Adrenal gland (tissue), 12 donors: ENCODE measurements around the gene HAVCR2. TPM values are rescaled to one million over a fixed set of nuclear protein-coding genes. Genes with fewer than 3 reads are reported as not detected.

Experiments
- DNase-seq, 7 donors: peaks; one replicate each; pipeline ENCODE4 v3.0.0-alpha.2; 2019 to 2020
- H3K27ac ChIP-seq, 5 donors: fragments of 200-600 bp; sonication (generic) in 4 of 5; 1 replicate in 3 of 5; 2 replicates in 2 of 5; pipeline versions ENCODE4 v1.5.1 to v1.8.0; 2016 to 2020; ENCODE audit warnings: mild to moderate bottlenecking in 1 of 5
- H3K27me3 ChIP-seq: fragments of 200-600 bp; 2 replicates; pipeline ENCODE4 v1.8.0; 2021
- H3K36me3 ChIP-seq, 2 donors: fragments of 200-600 bp; replicated peaks in 1 of 2; 1 replicate in 1 of 2; 2 replicates in 1 of 2; pipeline versions ENCODE4 v1.5.1 to v1.8.0; 2018 to 2022
- H3K4me1 ChIP-seq, 2 donors: fragments of 200-600 bp; replicated peaks in 1 of 2; 1 replicate in 1 of 2; 2 replicates in 1 of 2; pipeline versions ENCODE4 v1.5.1 to v1.8.0; 2018 to 2021
- H3K4me3 ChIP-seq, 4 donors: fragments of 200-600 bp; sonication (generic) in 3 of 4; one replicate each; pipeline ENCODE4 v1.5.1; 2016 to 2018
- H3K9me3 ChIP-seq, 3 donors: fragments of 200-600 bp; sonication (generic) in 1 of 3; replicated peaks in 1 of 3; 1 replicate in 2 of 3; 2 replicates in 1 of 3; pipeline versions ENCODE4 v1.5.1 to v1.8.0; 2016 to 2021
- POLR2A ChIP-seq, 2 donors: fragments of 450-650 bp; IDR thresholded peaks; one replicate each; pipeline ENCODE4 v1.6.1; 2017; ENCODE audit warnings: antibody characterized with exemption in 2 of 2, mild to moderate bottlenecking in 2 of 2, moderate library complexity in 1 of 2
- WGBS, 4 donors: extraction: QIAGEN DNeasy Blood & Tissue Kit in 2 of 4; methylation state at CpG; one replicate each; pipeline versions ENCODE4 v1.1.5 to v1.1.7; 2013 to 2017; 5-methylcytosine and 5-hydroxymethylcytosine counted together
- intact Hi-C, 2 donors: fragments of 100-400 bp; cut with DNase I; formaldehyde crosslinking; loops; one replicate each; pipeline versions ENCODE4 v1.14.1 to v1.15.0; 2022 to 2023
- polyA plus RNA-seq, 3 donors: library from polyadenylated mRNA; stranded (reverse); fragments of 200-250 nt in 2 of 3; fragments of 350-450 nt in 1 of 3; fragmentation: Illumina TruSeq in 1 of 3; extraction: RNeasy Lipid Tissue Mini Kit (QIAGEN cat#74804) in 1 of 3; gene quantifications; one replicate each; pipeline ENCODE4 v1.2.3, GENCODE V29; 2013 to 2014
- total RNA-seq, 9 donors: library from RNA; depleted of rRNA in 4 of 9; stranded (reverse); fragments of >200 nt in 4 of 9; fragments of 120-200 nt in 1 of 9; fragmentation: NEBNext Ultra II Directional in 1 of 9; extraction: Animal tissue kit (Norgen Biotek cat#: 25700) in 1 of 9; gene quantifications; one replicate each; pipeline versions ENCODE4 v1.1.0 to v1.2.4, GENCODE V29; 2013 to 2023
- TF ChIP-seq, protein P1 (sequence below), 6 experiments: fragments of 450-650 bp in 4 of 6; fragments of 200-600 bp in 2 of 6; sonication (generic) in 1 of 6; IDR thresholded peaks; 1 replicate in 5 of 6; 2 replicates in 1 of 6; pipeline versions ENCODE4 v1.5.1 to v1.8.0; 2016 to 2021; ENCODE audit warnings: antibody characterized with exemption in 6 of 6, mild to moderate bottlenecking in 2 of 6, moderate library complexity in 1 of 6
- donor health status: healthy with polysubstance abuse.
- donor health status: Bipolar disorder and iron deficiency.
- donor health status: DM: yes; HTN: yes; CAD: no.
- donor health status: DM: no; HTN: no; CAD: no.
- donor health status: DM: no; HTN: no; CAD: no.
- donor health status: DM: yes; HTN: yes; CAD: no.

Gene HAVCR2
- total and polyA plus RNA-seq, 12 donors: 2.4 to 48.6 (median 11.8) TPM

- peaks cover 6 to 8% of the 10 kb centered on the region in 2 donors for H3K4me1 ChIP-seq
- no peaks in the 10 kb centered on the region for H3K27me3 ChIP-seq
- H3K27ac ChIP-seq: no peak overlapping the region
- WGBS, 4 donors: 68 to 80% (median 77%) methylated on average over 2 of the region's 2 CpGs
- TF ChIP-seq, protein P1, sequence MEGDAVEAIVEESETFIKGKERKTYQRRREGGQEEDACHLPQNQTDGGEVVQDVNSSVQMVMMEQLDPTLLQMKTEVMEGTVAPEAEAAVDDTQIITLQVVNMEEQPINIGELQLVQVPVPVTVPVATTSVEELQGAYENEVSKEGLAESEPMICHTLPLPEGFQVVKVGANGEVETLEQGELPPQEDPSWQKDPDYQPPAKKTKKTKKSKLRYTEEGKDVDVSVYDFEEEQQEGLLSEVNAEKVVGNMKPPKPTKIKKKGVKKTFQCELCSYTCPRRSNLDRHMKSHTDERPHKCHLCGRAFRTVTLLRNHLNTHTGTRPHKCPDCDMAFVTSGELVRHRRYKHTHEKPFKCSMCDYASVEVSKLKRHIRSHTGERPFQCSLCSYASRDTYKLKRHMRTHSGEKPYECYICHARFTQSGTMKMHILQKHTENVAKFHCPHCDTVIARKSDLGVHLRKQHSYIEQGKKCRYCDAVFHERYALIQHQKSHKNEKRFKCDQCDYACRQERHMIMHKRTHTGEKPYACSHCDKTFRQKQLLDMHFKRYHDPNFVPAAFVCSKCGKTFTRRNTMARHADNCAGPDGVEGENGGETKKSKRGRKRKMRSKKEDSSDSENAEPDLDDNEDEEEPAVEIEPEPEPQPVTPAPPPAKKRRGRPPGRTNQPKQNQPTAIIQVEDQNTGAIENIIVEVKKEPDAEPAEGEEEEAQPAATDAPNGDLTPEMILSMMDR (IDR thresholded peaks at IDR 0.05): no peak
- no peak for TF ChIP-seq POLR2A (IDR thresholded peaks at IDR 0.05)
- intact Hi-C loops: no loop called here
- no peaks in the 10 kb centered on the region for H3K36me3 ChIP-seq
- H3K9me3 ChIP-seq: no peaks in the 10 kb centered on the region
- no peak for DNase-seq
- no peak overlapping the region for H3K4me3 ChIP-seq
Observed at GRCh38 chr5:157080286-157080685, 28.6 kb downstream of the HAVCR2 start.

DNA sequence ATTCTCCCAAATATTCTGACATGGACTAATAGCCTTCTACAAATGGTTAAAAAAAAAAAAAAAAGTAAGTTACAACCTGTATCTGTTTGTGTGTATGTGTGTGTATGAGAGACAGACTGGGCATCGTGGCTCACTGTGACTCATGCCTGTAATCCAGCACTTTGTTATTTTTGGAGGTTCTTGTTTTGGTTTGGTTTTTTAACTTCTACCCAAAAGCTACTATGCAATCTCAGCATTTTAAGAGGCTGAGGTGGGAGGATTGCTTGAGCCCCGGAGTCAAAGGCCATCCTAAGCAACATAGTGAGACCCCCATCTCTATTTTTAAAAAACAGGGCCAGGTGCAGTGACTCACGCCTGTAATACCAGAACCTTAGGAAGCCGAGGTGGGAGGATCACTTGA lies 32.3 kb downstream of the HAVCR2 start:
- 28 to 35% (median 29%) methylated on average over 4 of the region's 4 CpGs for WGBS, 4 donors

GRCh38 chr5:157072508-157072907 lies 36.3 kb downstream of the HAVCR2 start:
- TF ChIP-seq, protein P1 (IDR thresholded peaks at IDR 0.05): no peak
- Histone ChIP-seq H3K4me1 (peaks cover 6 to 8% of the 10 kb centered on the region in 2 donors), H3K9me3 (no peaks in the 10 kb centered on the region), H3K4me3 (no peak overlapping the region), H3K27me3 (no peaks in the 10 kb centered on the region), H3K36me3 (no peaks in the 10 kb centered on the region), H3K27ac (no peak overlapping the region)
- intact Hi-C loops: no loop called here
- 42 to 52% (median 45%) methylated on average over 3 of the region's 3 CpGs for WGBS, 4 donors
- no peak for DNase-seq

More for the DNA sequence above, 32.3 kb downstream of the HAVCR2 start:
- no peaks in the 10 kb centered on the region for H3K36me3 ChIP-seq
- peak in 5 of 7 donors; percentile 30 to 59 (median 39) for DNase-seq
- TF ChIP-seq, protein P1 (IDR thresholded peaks at IDR 0.05): no peak
- TF ChIP-seq POLR2A (IDR thresholded peaks at IDR 0.05): no peak
- H3K27ac ChIP-seq: no peak overlapping the region
- H3K4me1 ChIP-seq: peaks cover 6 to 8% of the 10 kb centered on the region in 2 donors
- intact Hi-C loops: no loop called here
- H3K9me3 ChIP-seq: no peaks in the 10 kb centered on the region
- no peak overlapping the region for H3K4me3 ChIP-seq
- no peaks in the 10 kb centered on the region for H3K27me3 ChIP-seq

- H3K27me3 ChIP-seq: no peaks in the 10 kb centered on the region
- no peaks in the 10 kb centered on the region for H3K9me3 ChIP-seq
- 87 to 94% (median 91%) methylated on average over 3 of the region's 3 CpGs for WGBS, 4 donors
- no peak overlapping the region for H3K4me3 ChIP-seq
- H3K36me3 ChIP-seq: no peaks in the 10 kb centered on the region
- no peaks in the 10 kb centered on the region for H3K4me1 ChIP-seq
- intact Hi-C loops: no loop called here
- TF ChIP-seq POLR2A (IDR thresholded peaks at IDR 0.05): no peak
- TF ChIP-seq, protein P1 (IDR thresholded peaks at IDR 0.05): no peak
- no peak for DNase-seq
- H3K27ac ChIP-seq: no peak overlapping the region
Observed at GRCh38 chr5:157069949-157070348, 38.9 kb downstream of the HAVCR2 start.
